WTC11 (cell line): ENCODE measurements around the gene KIF26A. TPM values are rescaled to one million over a fixed set of nuclear protein-coding genes. Genes with fewer than 3 reads are reported as not detected.

ENCODE experiments used
- ATAC-seq: fragments of 200-7000 bp; cut with Tn5 transposase; 2 replicates; pipeline ENCODE4 v1.10.0; 2021; ENCODE audit warnings: mild to moderate bottlenecking, moderate library complexity
- CTCF ChIA-PET: fragments of 300-600 bp; sonication (Branson Sonifier 250); formaldehyde crosslinking; loops from one replicate; lab custom pipeline; 2021; ENCODE audit warnings: antibody characterized with exemption; lab: Charles Lee
- POLR2A ChIA-PET: fragments of 350-600 bp; sonication (Branson Sonifier 250); formaldehyde crosslinking; loops from one replicate; lab custom pipeline; 2021; ENCODE audit warnings: antibody characterized with exemption; lab: Charles Lee
- DNase-seq: peaks from one replicate; pipeline ENCODE4 v3.0.0; 2021; ENCODE audit warnings: low spot score
- H3K27ac Mint-ChIP-seq: 2 replicates; pipeline ENCODE4 v1.8.0; 2021; ENCODE audit warnings: mixed read lengths
- H3K27me3 Mint-ChIP-seq: 2 replicates; pipeline ENCODE4 v1.8.0; 2021; ENCODE audit warnings: low read depth, mild to moderate bottlenecking, moderate library complexity, mixed read lengths
- H3K36me3 Mint-ChIP-seq: 2 replicates; pipeline ENCODE4 v1.8.0; 2021; ENCODE audit warnings: mixed read lengths
- H3K4me1 Mint-ChIP-seq: 2 replicates; pipeline ENCODE4 v1.8.0; 2022; ENCODE audit warnings: mixed read lengths
- H3K4me3 Mint-ChIP-seq: 2 replicates; pipeline ENCODE4 v1.8.0; 2021; ENCODE audit warnings: mild to moderate bottlenecking, moderate library complexity, mixed read lengths
- H3K9me3 Mint-ChIP-seq: 2 replicates; pipeline ENCODE4 v1.8.0; 2021; ENCODE audit warnings: mixed read lengths
- ATF1 ChIP-seq: sonication (generic); formaldehyde crosslinking; IDR thresholded peaks from 2 replicates; pipeline ENCODE4 v1.8.1; 2023; ENCODE audit warnings: mild to moderate bottlenecking, moderate library complexity, missing genetic modification reagents
- CBFB ChIP-seq: sonication (generic); formaldehyde crosslinking; IDR thresholded peaks from 2 replicates; pipeline ENCODE4 v1.8.1; 2022; ENCODE audit warnings: mild to moderate bottlenecking, low read depth, missing genetic modification reagents
- ETV6 ChIP-seq: sonication (generic); formaldehyde crosslinking; IDR thresholded peaks from 2 replicates; pipeline ENCODE4 v1.8.1; 2022; ENCODE audit warnings: mild to moderate bottlenecking, missing genetic modification reagents
- GRHL2 ChIP-seq: fragments of 250-450 bp; sonication (Bioruptor Pico); IDR thresholded peaks from 2 replicates; pipeline ENCODE4 v1.8.0; 2022; ENCODE audit warnings: mild to moderate bottlenecking, moderate library complexity; ENCODE audit not compliant: insufficient replicate concordance, severe bottlenecking
- JAZF1 ChIP-seq: fragments of 250-450 bp; sonication (Bioruptor Pico); IDR thresholded peaks from 2 replicates; pipeline ENCODE4 v1.9.0; 2021; ENCODE audit warnings: moderate library complexity, mild to moderate bottlenecking, inconsistent platforms
- NFATC4 ChIP-seq: fragments of 250-450 bp; sonication (Bioruptor Pico); IDR thresholded peaks from 2 replicates; pipeline ENCODE4 v1.9.0; 2021; ENCODE audit warnings: mild to moderate bottlenecking
- NFYB ChIP-seq: sonication (generic); formaldehyde crosslinking; conservative IDR thresholded peaks from 2 replicates; pipeline ENCODE4 v1.8.0; 2022; ENCODE audit warnings: low read depth, missing genetic modification reagents
- OVOL2 ChIP-seq: fragments of 250-450 bp; sonication (Bioruptor Pico); IDR thresholded peaks from 2 replicates; pipeline ENCODE4 v1.9.0; 2021; ENCODE audit warnings: mild to moderate bottlenecking, borderline replicate concordance
- TEAD1 ChIP-seq: sonication (generic); formaldehyde crosslinking; IDR thresholded peaks from 2 replicates; pipeline ENCODE4 v1.8.0; 2022; ENCODE audit warnings: mild to moderate bottlenecking, missing genetic modification reagents
- TP53 ChIP-seq: sonication (generic); formaldehyde crosslinking; IDR thresholded peaks from 2 replicates; pipeline ENCODE4 v1.8.1; 2023; ENCODE audit warnings: mild to moderate bottlenecking, missing genetic modification reagents
- ZBTB21 ChIP-seq: sonication (generic); formaldehyde crosslinking; IDR thresholded peaks from 2 replicates; pipeline ENCODE4 v1.8.1; 2023; ENCODE audit warnings: mild to moderate bottlenecking, missing genetic modification reagents, borderline replicate concordance
- ZNF219 ChIP-seq: sonication (generic); formaldehyde crosslinking; IDR thresholded peaks from 2 replicates; pipeline ENCODE4 v1.8.0; 2023; ENCODE audit warnings: missing genetic modification reagents, mild to moderate bottlenecking, borderline replicate concordance
- ZNF317 ChIP-seq: sonication (generic); formaldehyde crosslinking; IDR thresholded peaks from 2 replicates; pipeline ENCODE4 v1.8.1; 2023; ENCODE audit warnings: low read depth, mild to moderate bottlenecking, moderate library complexity, missing genetic modification reagents, borderline replicate concordance
- total RNA-seq: library from RNA; stranded (reverse); gene quantifications from 3 replicates; pipeline ENCODE4 v1.2.3, GENCODE V29; 2021
- TF ChIP-seq, protein P1 (sequence below): sonication (generic); formaldehyde crosslinking; IDR thresholded peaks from 2 replicates; pipeline ENCODE4 v1.8.0; 2022; ENCODE audit warnings: mild to moderate bottlenecking, missing genetic modification reagents
- TF ChIP-seq, protein P2 (sequence below): fragments of 200-600 bp; IDR thresholded peaks from 2 replicates; pipeline ENCODE4 v1.8.0; 2022; ENCODE audit warnings: antibody characterized with exemption
- TF ChIP-seq, protein P3 (sequence below): sonication (generic); formaldehyde crosslinking; IDR thresholded peaks from 2 replicates; pipeline ENCODE4 v1.8.1; 2023; ENCODE audit warnings: mild to moderate bottlenecking, missing genetic modification reagents
- TF ChIP-seq, protein P4 (sequence below): fragments of 250-450 bp; sonication (Bioruptor Pico); IDR thresholded peaks from 2 replicates; pipeline ENCODE4 v2.1.2; 2022; ENCODE audit warnings: mild to moderate bottlenecking, moderate library complexity
- TF ChIP-seq, protein P5 (sequence below): sonication (generic); formaldehyde crosslinking; IDR thresholded peaks from 2 replicates; pipeline ENCODE4 v1.8.1; 2023; ENCODE audit warnings: mild to moderate bottlenecking, moderate library complexity, missing genetic modification reagents
- TF ChIP-seq, protein P6 (sequence below): fragments of 250-450 bp; sonication (Bioruptor Pico); IDR thresholded peaks from 2 replicates; pipeline ENCODE4 v1.8.0; 2021; ENCODE audit warnings: mild to moderate bottlenecking
- TF ChIP-seq, protein P7 (sequence below): fragments of 250-450 bp; sonication (Bioruptor Pico); conservative IDR thresholded peaks from 2 replicates; pipeline ENCODE4 v1.9.0; 2021; ENCODE audit warnings: mild to moderate bottlenecking
- TF ChIP-seq, protein P8 (sequence below): fragments of 250-450 bp; sonication (Bioruptor Pico); IDR thresholded peaks from 2 replicates; pipeline ENCODE4 v1.9.0; 2021; ENCODE audit warnings: mild to moderate bottlenecking, borderline replicate concordance

Gene KIF26A
- total RNA-seq, 1 experiment from 2014 or later: 53.4 TPM

DNA sequence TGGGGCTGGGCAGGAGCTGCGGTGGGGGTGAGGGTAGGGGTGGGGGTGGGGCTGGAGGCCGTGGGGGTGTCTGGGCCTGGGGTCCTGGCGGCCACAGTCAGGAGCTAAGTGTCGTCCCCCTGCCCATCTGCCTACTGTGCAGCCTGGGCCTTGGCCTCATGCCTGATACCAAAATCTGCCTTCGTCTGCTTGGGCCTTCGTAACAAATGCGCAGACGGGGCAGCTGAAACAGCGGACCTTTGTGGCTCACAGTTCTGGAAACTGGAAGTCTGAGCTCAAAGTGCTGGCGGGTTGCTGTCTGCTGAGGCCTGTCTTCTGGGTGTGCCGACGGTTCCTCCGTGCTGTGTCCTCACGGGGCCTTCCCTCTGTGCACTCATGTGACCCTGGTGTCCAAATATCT lies 61.7 kb downstream of the KIF26A start:
- Mint-ChIP-seq H3K27me3 (no peaks in the 10 kb centered on the region), H3K36me3 (no peaks in the 10 kb centered on the region), H3K4me3 (no peak overlapping the region), H3K9me3 (no peaks in the 10 kb centered on the region), H3K4me1 (peaks cover 5% of the 10 kb centered on the region; the same call in 1 of the 2 replicates), H3K27ac (no peak overlapping the region)
- POLR2A ChIA-PET: no interaction called here
- TF ChIP-seq, protein P1, sequence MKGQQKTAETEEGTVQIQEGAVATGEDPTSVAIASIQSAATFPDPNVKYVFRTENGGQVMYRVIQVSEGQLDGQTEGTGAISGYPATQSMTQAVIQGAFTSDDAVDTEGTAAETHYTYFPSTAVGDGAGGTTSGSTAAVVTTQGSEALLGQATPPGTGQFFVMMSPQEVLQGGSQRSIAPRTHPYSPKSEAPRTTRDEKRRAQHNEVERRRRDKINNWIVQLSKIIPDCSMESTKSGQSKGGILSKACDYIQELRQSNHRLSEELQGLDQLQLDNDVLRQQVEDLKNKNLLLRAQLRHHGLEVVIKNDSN: no peak
- TF ChIP-seq CBFB (CRISPR knock-in tag): no peak
- TF ChIP-seq, protein P2, sequence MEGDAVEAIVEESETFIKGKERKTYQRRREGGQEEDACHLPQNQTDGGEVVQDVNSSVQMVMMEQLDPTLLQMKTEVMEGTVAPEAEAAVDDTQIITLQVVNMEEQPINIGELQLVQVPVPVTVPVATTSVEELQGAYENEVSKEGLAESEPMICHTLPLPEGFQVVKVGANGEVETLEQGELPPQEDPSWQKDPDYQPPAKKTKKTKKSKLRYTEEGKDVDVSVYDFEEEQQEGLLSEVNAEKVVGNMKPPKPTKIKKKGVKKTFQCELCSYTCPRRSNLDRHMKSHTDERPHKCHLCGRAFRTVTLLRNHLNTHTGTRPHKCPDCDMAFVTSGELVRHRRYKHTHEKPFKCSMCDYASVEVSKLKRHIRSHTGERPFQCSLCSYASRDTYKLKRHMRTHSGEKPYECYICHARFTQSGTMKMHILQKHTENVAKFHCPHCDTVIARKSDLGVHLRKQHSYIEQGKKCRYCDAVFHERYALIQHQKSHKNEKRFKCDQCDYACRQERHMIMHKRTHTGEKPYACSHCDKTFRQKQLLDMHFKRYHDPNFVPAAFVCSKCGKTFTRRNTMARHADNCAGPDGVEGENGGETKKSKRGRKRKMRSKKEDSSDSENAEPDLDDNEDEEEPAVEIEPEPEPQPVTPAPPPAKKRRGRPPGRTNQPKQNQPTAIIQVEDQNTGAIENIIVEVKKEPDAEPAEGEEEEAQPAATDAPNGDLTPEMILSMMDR: no peak
- TF ChIP-seq NFATC4: no peak
- TF ChIP-seq TEAD1: no peak
- no peak for TF ChIP-seq OVOL2 (CRISPR knock-in tag)
- TF ChIP-seq, protein P3, sequence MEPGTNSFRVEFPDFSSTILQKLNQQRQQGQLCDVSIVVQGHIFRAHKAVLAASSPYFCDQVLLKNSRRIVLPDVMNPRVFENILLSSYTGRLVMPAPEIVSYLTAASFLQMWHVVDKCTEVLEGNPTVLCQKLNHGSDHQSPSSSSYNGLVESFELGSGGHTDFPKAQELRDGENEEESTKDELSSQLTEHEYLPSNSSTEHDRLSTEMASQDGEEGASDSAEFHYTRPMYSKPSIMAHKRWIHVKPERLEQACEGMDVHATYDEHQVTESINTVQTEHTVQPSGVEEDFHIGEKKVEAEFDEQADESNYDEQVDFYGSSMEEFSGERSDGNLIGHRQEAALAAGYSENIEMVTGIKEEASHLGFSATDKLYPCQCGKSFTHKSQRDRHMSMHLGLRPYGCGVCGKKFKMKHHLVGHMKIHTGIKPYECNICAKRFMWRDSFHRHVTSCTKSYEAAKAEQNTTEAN (CRISPR knock-in tag): no peak
- no peak for TF ChIP-seq ZBTB21 (CRISPR knock-in tag)
- no peak for TF ChIP-seq GRHL2 (CRISPR knock-in tag)
- no peak for TF ChIP-seq TP53 (CRISPR knock-in tag)
- TF ChIP-seq, protein P4, sequence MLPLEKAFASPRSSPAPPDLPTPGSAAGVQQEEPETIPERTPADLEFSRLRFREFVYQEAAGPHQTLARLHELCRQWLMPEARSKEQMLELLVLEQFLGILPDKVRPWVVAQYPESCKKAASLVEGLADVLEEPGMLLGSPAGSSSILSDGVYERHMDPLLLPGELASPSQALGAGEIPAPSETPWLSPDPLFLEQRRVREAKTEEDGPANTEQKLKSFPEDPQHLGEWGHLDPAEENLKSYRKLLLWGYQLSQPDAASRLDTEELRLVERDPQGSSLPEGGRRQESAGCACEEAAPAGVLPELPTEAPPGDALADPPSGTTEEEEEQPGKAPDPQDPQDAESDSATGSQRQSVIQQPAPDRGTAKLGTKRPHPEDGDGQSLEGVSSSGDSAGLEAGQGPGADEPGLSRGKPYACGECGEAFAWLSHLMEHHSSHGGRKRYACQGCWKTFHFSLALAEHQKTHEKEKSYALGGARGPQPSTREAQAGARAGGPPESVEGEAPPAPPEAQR (CRISPR knock-in tag): no peak
- no peak for TF ChIP-seq JAZF1 (CRISPR knock-in tag)
- TF ChIP-seq ZNF219 (CRISPR knock-in tag): no peak
- TF ChIP-seq ZNF317 (CRISPR knock-in tag): no peak
- no peak for TF ChIP-seq ETV6
- TF ChIP-seq, protein P5, sequence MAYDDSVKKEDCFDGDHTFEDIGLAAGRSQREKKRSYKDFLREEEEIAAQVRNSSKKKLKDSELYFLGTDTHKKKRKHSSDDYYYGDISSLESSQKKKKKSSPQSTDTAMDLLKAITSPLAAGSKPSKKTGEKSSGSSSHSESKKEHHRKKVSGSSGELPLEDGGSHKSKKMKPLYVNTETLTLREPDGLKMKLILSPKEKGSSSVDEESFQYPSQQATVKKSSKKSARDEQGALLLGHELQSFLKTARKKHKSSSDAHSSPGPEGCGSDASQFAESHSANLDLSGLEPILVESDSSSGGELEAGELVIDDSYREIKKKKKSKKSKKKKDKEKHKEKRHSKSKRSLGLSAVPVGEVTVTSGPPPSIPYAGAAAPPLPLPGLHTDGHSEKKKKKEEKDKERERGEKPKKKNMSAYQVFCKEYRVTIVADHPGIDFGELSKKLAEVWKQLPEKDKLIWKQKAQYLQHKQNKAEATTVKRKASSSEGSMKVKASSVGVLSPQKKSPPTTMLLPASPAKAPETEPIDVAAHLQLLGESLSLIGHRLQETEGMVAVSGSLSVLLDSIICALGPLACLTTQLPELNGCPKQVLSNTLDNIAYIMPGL (CRISPR knock-in tag): no peak
- TF ChIP-seq NFYB (CRISPR knock-in tag): no peak
- TF ChIP-seq ATF1 (CRISPR knock-in tag): no peak
- DNase-seq: no peak
- CTCF ChIA-PET: no interaction called here
- no peak for ATAC-seq

DNA sequence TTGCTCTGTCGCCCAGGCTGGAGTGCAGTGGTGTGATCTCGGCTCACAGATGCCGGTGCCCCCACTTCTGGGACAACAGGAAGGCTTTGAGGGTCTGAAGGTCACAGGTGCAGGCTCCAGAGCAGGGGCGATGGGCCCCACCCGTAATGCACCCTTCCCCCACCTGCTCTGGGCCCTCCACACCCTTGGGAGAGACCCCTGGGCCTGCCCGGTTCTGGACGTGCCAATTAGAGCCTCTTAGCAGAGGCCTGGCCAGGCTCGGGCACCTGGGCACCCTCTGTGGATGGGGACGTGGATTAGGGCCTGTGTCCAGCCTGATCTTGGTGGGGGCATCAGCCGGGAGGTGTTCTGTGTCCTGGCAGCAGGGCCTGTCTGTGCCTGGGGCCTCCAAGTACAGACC lies 62.2 kb downstream of the KIF26A start:
- no peaks in the 10 kb centered on the region for H3K27me3 Mint-ChIP-seq
- no peak for DNase-seq
- no peaks in the 10 kb centered on the region for H3K36me3 Mint-ChIP-seq
- H3K9me3 Mint-ChIP-seq: no peaks in the 10 kb centered on the region
- CTCF ChIA-PET: interaction anchor here (1.2 kb wide), 1 partner anchor 23 kb away, joined by 4 read pairs; no protein-coding TSS in a partner anchor
- ATAC-seq: no peak
- no peak overlapping the region for H3K4me3 Mint-ChIP-seq
- peaks cover 5% of the 10 kb centered on the region; the same call in 1 of the 2 replicates for H3K4me1 Mint-ChIP-seq
- POLR2A ChIA-PET: no interaction called here
- no peak overlapping the region for H3K27ac Mint-ChIP-seq
- TF ChIP-seq, protein P6, sequence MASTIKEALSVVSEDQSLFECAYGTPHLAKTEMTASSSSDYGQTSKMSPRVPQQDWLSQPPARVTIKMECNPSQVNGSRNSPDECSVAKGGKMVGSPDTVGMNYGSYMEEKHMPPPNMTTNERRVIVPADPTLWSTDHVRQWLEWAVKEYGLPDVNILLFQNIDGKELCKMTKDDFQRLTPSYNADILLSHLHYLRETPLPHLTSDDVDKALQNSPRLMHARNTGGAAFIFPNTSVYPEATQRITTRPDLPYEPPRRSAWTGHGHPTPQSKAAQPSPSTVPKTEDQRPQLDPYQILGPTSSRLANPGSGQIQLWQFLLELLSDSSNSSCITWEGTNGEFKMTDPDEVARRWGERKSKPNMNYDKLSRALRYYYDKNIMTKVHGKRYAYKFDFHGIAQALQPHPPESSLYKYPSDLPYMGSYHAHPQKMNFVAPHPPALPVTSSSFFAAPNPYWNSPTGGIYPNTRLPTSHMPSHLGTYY: no peak
- TF ChIP-seq, protein P7, sequence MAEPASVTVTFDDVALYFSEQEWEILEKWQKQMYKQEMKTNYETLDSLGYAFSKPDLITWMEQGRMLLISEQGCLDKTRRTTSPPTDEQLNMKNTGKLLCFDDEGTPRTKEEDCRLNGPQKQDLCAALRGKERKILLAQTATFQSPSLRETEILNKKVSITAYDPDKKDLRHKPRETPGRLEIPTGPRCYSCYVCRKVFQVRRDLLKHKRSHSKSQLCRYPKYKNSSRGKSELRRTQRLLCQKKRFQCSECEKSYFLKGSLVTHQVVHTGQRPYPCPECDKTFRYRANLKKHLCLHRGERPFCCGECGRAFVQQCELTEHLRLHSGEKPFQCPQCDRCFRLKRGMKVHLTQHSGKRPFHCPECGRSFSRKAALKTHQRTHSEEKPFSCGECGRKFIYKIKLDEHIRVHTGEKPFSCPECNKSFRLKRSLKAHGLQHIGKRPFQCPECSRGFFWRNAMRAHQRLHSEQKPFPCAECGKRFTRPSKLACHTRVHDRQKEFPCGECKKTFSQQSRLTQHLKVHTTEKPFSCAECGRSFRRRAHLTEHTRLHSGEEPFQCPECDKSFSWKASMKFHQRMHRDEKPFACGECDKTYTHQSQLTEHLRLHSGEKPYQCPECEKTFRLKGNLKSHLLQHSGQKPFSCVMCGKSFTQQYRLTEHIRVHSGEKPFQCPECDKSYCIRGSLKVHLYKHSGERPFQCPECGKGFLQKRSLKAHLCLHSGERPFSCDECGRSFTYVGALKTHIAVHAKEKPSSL (CRISPR knock-in tag): no peak
- TF ChIP-seq ZNF219 (CRISPR knock-in tag): no peak
- TF ChIP-seq, protein P8, sequence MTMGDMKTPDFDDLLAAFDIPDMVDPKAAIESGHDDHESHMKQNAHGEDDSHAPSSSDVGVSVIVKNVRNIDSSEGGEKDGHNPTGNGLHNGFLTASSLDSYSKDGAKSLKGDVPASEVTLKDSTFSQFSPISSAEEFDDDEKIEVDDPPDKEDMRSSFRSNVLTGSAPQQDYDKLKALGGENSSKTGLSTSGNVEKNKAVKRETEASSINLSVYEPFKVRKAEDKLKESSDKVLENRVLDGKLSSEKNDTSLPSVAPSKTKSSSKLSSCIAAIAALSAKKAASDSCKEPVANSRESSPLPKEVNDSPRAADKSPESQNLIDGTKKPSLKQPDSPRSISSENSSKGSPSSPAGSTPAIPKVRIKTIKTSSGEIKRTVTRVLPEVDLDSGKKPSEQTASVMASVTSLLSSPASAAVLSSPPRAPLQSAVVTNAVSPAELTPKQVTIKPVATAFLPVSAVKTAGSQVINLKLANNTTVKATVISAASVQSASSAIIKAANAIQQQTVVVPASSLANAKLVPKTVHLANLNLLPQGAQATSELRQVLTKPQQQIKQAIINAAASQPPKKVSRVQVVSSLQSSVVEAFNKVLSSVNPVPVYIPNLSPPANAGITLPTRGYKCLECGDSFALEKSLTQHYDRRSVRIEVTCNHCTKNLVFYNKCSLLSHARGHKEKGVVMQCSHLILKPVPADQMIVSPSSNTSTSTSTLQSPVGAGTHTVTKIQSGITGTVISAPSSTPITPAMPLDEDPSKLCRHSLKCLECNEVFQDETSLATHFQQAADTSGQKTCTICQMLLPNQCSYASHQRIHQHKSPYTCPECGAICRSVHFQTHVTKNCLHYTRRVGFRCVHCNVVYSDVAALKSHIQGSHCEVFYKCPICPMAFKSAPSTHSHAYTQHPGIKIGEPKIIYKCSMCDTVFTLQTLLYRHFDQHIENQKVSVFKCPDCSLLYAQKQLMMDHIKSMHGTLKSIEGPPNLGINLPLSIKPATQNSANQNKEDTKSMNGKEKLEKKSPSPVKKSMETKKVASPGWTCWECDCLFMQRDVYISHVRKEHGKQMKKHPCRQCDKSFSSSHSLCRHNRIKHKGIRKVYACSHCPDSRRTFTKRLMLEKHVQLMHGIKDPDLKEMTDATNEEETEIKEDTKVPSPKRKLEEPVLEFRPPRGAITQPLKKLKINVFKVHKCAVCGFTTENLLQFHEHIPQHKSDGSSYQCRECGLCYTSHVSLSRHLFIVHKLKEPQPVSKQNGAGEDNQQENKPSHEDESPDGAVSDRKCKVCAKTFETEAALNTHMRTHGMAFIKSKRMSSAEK (CRISPR knock-in tag): no peak
